Brain microvascular endothelial cell (primary cell): Measurements from ENCODE around the gene IRF4.

ENCODE experiments used
- DNase-seq: peaks from one replicate; pipeline ENCODE4 v3.0.0-alpha.2; 2020
- H3K27ac ChIP-seq: fragments of 250-450 bp; sonication (Bioruptor Pico); 2 replicates; pipeline ENCODE4 v1.5.1; 2020; ENCODE audit warnings: mild to moderate bottlenecking, moderate library complexity
- H3K27me3 ChIP-seq: fragments of 250-450 bp; sonication (Bioruptor Pico); replicated peaks from 2 replicates; pipeline ENCODE4 v1.5.1; 2020; ENCODE audit warnings: mild to moderate bottlenecking
- H3K36me3 ChIP-seq: fragments of 250-450 bp; sonication (Bioruptor Pico); replicated peaks from 2 replicates; pipeline ENCODE4 v1.5.1; 2020; ENCODE audit warnings: mild to moderate bottlenecking
- H3K4me3 ChIP-seq: 2 replicates; pipeline ENCODE4 v1.5.1; 2011; ENCODE audit warnings: low read depth, mild to moderate bottlenecking, control low read depth, low read length, moderate library complexity
- in situ Hi-C: cut with HindIII; loops from 2 replicates; pipeline ENCODE4 v1.10.0; 2017; ENCODE audit warnings: low sequenced_read_pairs, low pct_ligation_motif_present
- TF ChIP-seq, protein P1 (sequence below): IDR thresholded peaks from 2 replicates; pipeline ENCODE4 v1.5.1; 2011; ENCODE audit warnings: low read depth, mild to moderate bottlenecking, moderate library complexity, low read length, control low read depth, inconsistent platforms; ENCODE audit errors: missing control alignments

Gene IRF4

DNA sequence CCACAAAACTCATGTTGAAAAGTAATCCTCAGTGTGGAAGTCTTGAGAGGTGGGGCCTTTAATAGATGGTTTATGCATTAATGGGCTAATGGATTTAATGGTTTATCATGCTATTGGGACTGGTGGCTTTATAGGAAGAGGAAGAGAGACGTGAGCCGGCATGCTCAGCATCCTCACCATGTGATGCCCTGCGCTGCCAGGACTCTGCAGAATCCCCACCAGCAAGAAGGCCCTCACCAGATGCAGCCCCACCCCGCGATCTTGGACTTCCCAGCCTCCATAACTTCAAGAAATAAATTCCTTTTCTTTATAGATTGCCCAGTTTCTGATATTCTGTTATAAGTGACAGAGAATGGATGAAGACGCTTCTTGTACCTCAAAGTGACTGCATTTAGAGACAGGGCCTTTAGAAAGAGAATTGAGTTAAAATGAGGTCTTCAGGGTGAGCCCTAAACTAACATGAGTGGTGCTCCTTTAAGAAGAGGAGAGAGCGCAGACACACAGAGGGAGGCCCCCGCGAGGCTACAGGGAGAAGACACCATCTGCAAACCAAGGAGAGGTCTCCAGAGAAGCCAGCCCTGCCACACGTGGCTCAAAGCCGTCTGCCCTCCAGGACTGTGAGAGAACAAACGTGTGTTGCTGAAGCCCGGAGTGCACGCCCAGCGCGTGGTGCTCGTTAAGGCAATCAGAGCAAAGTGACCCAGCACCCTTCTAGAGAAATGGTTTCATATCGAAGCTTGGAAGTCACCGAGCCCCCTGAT, 56.9 kb downstream of the IRF4 start:
- Histone ChIP-seq H3K27ac (no peak overlapping the region), H3K27me3 (no peaks in the 10 kb centered on the region)
- in situ Hi-C loops: no loop called here

DNA sequence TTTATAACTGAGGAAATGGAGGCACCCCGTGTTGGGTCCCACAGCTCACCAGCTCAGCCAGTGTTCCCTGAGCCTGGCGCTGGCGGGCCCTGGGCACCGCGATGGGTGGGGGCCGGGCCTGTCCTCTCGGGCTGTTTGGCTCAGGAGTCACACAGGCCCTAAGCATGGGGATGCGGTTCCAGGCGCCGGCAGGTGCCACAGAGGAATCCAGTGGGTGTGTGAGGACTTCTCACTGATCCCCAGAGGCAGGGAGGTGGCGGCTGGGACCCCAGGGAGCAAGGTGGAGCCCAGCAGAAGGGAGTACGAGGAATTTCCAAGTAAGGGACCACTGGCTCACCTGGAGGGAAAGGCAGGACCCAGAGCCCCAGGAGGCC, 57.5 kb downstream of the IRF4 start:
- Histone ChIP-seq H3K27me3 (no peaks in the 10 kb centered on the region), H3K4me3 (no peak overlapping the region), H3K36me3 (no peaks in the 10 kb centered on the region), H3K27ac (no peak overlapping the region)
- in situ Hi-C loops: no loop called here
- no peak for DNase-seq
- TF ChIP-seq, protein P1, sequence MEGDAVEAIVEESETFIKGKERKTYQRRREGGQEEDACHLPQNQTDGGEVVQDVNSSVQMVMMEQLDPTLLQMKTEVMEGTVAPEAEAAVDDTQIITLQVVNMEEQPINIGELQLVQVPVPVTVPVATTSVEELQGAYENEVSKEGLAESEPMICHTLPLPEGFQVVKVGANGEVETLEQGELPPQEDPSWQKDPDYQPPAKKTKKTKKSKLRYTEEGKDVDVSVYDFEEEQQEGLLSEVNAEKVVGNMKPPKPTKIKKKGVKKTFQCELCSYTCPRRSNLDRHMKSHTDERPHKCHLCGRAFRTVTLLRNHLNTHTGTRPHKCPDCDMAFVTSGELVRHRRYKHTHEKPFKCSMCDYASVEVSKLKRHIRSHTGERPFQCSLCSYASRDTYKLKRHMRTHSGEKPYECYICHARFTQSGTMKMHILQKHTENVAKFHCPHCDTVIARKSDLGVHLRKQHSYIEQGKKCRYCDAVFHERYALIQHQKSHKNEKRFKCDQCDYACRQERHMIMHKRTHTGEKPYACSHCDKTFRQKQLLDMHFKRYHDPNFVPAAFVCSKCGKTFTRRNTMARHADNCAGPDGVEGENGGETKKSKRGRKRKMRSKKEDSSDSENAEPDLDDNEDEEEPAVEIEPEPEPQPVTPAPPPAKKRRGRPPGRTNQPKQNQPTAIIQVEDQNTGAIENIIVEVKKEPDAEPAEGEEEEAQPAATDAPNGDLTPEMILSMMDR: no peak

More for the DNA sequence above, 56.9 kb downstream of the IRF4 start:
- no peak for DNase-seq
- TF ChIP-seq, protein P1: no peak
- H3K36me3 ChIP-seq: no peaks in the 10 kb centered on the region
- no peak overlapping the region for H3K4me3 ChIP-seq

DNA sequence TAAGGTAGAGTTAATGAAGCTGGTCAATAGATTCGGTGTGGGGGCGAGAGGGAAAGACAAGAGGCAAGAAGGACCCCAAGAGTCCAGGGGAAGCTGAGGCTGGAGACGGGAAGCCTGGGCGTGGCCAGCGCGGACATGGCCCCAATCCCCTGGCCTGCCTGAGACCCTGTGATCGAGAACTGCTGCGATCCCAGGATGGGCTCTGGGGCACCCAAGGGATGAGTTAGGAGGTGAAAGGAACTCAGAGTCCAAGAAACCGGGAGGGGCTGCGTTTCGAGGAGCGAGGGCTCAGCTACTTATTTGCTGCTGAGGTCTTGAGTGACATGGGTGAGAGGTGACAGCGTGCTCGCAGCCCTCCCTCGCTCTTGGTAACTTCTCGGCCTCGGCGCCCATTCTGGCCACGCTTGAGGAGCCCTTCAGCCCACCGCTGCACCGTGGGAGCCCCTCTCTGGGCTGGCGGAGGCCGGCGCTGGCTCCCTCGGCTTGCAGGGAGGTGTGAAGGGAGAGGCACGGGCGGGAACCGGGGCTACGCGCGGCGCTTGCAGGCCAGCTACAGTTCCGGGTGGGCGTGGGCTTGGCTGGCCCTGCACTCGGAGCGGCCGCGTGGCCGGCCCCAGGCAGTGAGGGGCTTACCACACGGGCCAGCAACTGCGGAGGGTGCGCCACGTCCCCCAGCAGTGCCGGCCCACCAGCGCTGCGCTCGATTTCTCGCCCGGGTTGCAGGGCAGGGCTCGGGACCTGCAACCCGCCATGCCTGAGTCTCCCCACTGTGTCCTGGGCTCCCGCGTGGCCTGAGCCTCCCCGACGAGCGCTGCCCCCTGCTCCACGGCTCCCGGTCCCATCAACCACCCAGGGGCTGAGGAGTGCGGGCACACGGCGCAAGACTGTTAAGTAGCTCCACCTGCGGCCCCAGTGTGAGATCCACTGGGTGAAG, 58.2 kb downstream of the IRF4 start:
- TF ChIP-seq, protein P1: no peak
- in situ Hi-C loops: no loop called here
- no peaks in the 10 kb centered on the region for H3K27me3 ChIP-seq
- H3K27ac ChIP-seq: no peak overlapping the region
- H3K4me3 ChIP-seq: no peak overlapping the region
- H3K36me3 ChIP-seq: no peaks in the 10 kb centered on the region
- no peak for DNase-seq

DNA sequence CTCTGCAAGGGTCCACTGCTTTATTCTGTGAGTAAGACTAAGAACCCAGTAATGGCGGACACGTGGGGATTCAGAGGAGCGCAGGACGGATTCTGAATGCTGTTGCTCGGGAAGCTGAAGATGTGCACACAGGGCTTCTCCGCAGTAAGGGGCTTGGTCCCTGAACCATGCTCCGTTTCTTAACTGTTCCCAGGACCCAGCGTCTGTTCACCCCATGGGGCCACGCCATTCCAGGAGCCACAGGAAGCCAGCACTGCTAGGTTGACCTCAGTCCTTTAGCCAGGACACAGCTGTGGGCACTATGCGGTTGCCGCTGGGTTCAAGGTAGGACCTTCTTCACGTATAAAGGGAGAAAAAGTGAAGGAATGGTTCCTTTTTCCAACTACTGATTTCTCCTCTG, 59.8 kb downstream of the IRF4 start:
- no peak overlapping the region for H3K4me3 ChIP-seq
- H3K36me3 ChIP-seq: no peaks in the 10 kb centered on the region
- TF ChIP-seq, protein P1: no peak
- DNase-seq: no peak
- no peaks in the 10 kb centered on the region for H3K27me3 ChIP-seq
- H3K27ac ChIP-seq: no peak overlapping the region
- in situ Hi-C loops: no loop called here

DNA sequence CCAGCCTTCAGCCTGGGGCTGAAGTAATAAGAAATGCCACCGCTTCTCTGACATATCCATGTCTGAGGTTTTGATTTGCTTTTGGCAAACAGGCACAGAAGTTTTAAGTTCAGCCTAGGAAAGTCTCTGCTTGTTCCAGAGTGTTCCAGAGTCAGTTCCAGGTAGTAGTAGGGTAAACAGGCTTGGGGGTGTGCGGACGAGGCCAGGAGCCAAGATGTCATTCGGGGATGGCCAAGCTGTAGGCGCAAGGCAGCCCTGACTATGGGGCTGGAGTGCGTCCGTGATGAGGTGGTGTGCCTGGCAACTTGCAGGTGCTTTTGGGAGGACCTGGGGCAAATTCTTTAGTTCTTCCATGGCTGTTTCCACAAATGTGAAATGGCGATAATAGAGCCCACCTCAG, 60.3 kb downstream of the IRF4 start:
- in situ Hi-C loops: no loop called here
- DNase-seq: no peak
- no peaks in the 10 kb centered on the region for H3K36me3 ChIP-seq
- no peaks in the 10 kb centered on the region for H3K27me3 ChIP-seq
- no peak overlapping the region for H3K27ac ChIP-seq
- no peak overlapping the region for H3K4me3 ChIP-seq
- TF ChIP-seq, protein P1: no peak
